Measurements from ENCODE around the gene MAEA.
"Not testable (repeated sequence)": the region's sequence is repeated elsewhere in the genome, so short reads cannot be mapped to it uniquely, and the experiment has no call there.

The MAEA gene

DNA sequence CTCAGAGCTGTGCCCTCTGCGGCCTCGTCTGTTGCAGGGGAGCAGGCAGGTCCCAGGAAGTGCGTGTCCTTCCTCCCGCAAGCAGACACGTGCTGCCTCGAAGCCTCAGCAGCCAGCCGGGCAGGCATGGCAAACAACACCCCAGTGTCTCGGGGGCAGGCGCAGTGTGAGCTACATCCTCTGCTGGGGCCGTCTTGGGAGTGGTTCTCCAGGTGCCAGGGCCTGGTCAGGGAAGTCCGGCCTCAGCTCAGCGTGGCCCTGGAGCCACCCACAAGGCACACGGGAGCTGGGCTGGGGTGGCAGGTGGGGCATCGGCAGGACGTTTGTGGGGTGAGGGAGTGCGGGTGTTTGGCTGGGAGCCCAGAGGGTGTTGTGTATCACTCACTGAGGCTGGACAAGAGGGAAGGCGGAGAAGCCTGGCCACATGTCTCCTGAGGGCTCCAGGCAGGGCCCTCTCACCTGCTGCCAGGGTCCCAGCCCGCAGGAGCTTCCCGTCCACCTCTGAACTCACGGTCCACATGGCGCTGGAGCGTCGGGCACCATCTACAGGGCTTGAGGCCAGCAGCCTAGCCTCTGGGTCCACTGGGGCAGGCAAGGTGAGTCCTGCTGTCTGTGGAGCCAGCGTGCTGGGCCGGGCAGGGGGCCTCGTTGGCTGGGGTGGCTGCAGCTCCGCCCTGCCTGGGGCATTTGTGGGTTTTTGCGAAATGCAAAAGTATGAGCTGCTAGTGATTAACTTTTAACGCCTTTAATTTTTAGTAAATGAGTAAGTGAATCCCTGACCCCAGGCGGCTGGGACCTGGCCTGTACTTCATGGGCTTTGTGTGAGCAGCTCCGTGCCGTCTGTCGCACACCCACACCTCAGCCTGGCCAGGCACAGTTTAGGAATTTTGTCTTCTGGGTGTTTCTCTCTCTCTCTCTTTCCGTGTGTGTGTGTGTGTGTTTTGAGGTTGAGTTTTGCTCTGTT, 40.0 kb downstream of the MAEA start:
- ChIA-PET CTCF (interaction anchor here (0.8 to 1.5 kb wide), 2 partner anchors 21 to 23 kb away, joined by 3 to 4 read pairs; no protein-coding TSS in a partner anchor), POLR2A (no interaction called here)
- no peak overlapping the region for H3K4me3 ChIP-seq (ENCODE audit: low read depth, low read length)
- DNase-seq (ENCODE audit: low read depth, low spot score), result no peak
- TF ChIP-seq, protein P1, sequence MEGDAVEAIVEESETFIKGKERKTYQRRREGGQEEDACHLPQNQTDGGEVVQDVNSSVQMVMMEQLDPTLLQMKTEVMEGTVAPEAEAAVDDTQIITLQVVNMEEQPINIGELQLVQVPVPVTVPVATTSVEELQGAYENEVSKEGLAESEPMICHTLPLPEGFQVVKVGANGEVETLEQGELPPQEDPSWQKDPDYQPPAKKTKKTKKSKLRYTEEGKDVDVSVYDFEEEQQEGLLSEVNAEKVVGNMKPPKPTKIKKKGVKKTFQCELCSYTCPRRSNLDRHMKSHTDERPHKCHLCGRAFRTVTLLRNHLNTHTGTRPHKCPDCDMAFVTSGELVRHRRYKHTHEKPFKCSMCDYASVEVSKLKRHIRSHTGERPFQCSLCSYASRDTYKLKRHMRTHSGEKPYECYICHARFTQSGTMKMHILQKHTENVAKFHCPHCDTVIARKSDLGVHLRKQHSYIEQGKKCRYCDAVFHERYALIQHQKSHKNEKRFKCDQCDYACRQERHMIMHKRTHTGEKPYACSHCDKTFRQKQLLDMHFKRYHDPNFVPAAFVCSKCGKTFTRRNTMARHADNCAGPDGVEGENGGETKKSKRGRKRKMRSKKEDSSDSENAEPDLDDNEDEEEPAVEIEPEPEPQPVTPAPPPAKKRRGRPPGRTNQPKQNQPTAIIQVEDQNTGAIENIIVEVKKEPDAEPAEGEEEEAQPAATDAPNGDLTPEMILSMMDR (IDR thresholded peaks at IDR 0.05; ENCODE audit: insufficient read depth, low read length, missing control alignments), result no peak

DNA sequence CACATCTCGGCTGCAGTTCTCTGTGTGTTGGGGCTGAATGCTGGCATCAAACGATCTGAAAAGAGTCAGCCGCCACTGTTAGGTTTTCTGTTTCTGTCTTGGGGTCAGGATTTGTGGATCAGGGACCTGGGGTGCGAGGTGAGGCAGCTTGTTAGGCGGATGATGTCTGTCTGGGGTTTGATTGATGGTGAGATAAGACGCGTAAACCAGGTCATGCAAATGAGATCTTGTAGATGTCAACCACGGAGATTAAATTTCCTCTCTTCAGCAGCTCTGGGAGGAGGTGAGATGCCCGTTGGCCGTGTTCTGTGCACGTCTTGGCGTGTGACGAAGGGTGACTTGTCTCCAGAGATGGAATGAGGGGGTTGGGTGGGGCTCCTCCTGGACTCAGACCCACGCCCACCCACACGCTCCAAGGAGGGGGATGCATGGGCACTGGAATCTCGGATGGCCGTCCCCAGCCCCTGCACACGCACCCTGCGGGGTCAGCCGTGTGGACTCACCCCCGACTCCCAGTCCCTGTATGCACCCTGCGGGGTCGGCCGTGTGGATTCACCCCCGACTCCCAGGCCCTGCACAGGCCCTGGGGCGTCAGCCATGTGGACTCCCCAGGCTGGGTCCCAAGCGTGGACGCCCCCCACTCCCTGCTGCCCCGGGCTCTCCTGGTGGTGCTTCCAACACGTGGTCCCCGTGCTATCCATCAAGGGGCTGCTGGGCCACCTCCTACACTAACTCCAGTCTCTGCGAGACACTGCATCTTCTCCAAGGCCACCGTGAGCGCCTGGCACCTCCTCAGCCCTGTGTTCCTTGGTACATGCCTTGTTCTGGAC, 41.3 kb downstream of the MAEA start:
- ChIA-PET POLR2A (no interaction called here), CTCF (interaction anchor here (0.8 kb wide), 1 partner anchor 22 kb away, joined by 3 read pairs; no protein-coding TSS in a partner anchor)
- no peak overlapping the region for H3K4me3 ChIP-seq (ENCODE audit: low read depth, low read length)
- no peak for DNase-seq (ENCODE audit: low read depth, low spot score)
- TF ChIP-seq, protein P1 (IDR thresholded peaks at IDR 0.05; ENCODE audit: insufficient read depth, low read length, missing control alignments), result no peak

DNA sequence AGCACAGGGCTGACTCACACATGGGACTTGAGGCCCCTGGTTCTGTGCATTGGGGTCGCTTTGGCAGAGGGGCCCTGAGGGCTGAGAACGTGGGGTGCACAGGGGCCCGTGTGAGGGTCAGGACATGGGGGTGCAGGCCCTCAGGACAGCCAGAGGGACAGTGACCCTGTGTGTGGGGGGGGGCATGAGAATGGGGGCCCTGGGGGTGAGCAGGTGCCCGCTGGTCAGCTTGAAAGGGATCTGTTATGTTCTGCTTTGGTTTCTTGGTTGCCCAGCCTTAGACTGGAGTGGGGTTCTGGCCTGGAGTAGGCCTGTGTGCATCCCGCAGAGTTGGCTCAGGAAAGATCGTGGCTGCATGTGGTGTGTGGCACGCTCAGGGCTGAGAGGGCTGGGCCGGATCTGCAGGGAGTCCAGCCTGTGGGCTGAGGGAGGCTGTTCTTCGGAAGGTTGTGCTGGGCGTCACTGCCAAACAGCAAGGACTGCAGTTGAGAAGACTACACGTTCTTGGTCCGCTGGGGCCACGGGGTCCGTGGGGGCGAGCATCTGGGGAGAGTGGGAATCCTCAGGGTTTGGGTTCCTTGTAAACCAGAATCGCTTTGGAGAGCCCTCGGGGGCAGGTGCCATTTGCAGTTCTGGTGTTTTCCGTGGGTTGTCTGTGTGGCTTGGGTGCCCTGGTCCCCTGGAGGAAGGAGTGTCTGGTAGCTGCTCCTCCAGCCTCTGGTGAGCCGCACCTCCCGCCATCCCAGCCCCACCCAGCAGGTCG, 42.1 kb downstream of the MAEA start:
- no peak overlapping the region for H3K4me3 ChIP-seq (ENCODE audit: low read depth, low read length)
- DNase-seq (ENCODE audit: low read depth, low spot score), result no peak
- POLR2A ChIA-PET, result interaction anchor here (0.7 kb wide), 1 partner anchor 14 kb away, joined by 3 read pairs; no protein-coding TSS in a partner anchor
- TF ChIP-seq, protein P1 (IDR thresholded peaks at IDR 0.05; ENCODE audit: insufficient read depth, low read length, missing control alignments), result no peak
- CTCF ChIA-PET, result interaction anchor here (1.1 kb wide), 1 partner anchor 14 kb away, joined by 3 read pairs; no protein-coding TSS in a partner anchor

DNA sequence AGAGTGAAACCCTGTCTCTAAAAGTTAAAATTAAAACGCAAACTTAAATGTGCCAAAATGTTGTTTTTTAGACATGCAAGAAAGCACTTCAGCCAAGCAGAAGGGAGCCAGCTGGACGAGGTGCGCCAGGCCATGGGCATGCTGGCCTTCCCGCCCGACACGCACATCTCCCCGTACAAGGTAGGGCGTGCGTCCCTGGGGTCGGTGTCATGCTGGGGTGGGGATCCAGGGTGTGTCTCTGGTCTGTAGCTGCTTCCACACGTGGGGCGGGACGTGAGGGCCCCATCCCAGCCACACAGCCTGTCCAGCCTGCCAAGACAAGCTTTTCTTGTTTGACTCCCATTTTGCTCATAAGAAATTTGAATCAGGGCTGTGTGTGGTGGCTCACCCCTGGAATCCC, 43.0 kb downstream of the MAEA start:
- no peak overlapping the region for H3K4me3 ChIP-seq (ENCODE audit: low read depth, low read length)
- CTCF ChIA-PET, result interaction anchor here (0.5 to 1.1 kb wide), 2 partner anchors 13 to 202 kb away, joined by 3 read pairs; no protein-coding TSS in a partner anchor
- POLR2A ChIA-PET, result no interaction called here
- no peak for DNase-seq (ENCODE audit: low read depth, low spot score)
- TF ChIP-seq, protein P1 (IDR thresholded peaks at IDR 0.05; ENCODE audit: insufficient read depth, low read length, missing control alignments), result no peak

DNA sequence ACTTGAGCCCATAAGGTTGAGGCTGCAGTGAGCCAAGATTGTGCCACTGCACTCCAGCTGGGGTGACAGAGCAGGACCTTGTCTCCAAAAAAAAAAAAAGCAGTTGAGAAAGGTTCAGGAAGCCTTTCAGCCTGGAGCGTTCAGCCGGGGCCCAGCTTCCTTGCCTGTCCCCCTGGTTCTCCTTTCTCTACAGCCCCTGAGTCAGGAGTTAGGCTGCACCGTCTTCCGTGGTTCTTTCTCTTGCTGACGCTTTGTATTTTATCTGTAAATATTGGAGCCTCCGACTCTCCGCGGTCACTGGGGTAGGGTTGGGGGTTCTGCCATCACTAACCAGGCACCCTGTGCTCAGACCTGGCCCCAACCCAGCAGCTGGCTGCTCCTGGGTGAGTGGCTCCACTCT, 43.6 kb downstream of the MAEA start:
- ChIA-PET CTCF (interaction anchor here (0.5 kb wide), 1 partner anchor 202 kb away, joined by 3 read pairs; no protein-coding TSS in a partner anchor), POLR2A (no interaction called here)
- H3K4me3 ChIP-seq (ENCODE audit: low read depth, low read length), result no peak overlapping the region
- TF ChIP-seq, protein P1 (IDR thresholded peaks at IDR 0.05; ENCODE audit: insufficient read depth, low read length, missing control alignments), result no peak
- no peak for DNase-seq (ENCODE audit: low read depth, low spot score)

DNA sequence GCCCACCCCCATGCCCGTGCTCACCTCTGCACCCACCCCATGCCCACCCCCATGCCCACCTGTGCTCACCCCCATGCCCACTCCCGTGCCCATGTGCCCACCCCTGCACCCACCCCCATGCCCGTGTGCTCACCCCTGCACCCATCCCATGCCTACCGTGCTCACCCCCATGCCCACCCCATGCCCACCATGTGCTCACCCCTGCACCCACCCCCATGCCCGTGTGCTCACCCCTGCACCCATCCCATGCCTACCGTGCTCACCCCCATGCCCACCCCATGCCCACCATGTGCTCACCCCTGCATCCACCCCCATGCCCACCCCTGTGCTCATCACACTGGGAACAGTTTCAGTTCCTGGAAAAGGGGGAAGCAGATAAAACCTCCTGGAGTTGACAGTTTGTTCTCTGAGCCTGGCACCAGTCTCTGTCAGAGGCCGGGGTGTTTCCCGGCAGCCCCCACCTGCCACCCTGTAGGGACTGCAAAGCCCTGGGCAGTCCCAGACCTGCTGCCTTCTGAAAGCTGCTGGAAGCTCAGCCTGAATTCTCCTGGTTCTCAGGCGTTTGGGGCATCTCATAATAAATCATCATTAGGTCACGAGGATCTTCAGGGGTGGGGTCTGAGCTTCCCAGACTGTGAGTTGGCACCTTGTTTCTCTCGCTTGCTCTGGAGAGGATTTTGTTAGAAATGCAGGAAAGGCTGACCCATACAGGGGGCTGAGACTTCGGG, 44.3 kb downstream of the MAEA start:
- CTCF ChIA-PET, result interaction anchor here (1.5 kb wide), 1 partner anchor 24 kb away, joined by 5 read pairs; no protein-coding TSS in a partner anchor
- POLR2A ChIA-PET; H3K4me3 ChIP-seq (ENCODE audit: low read depth, low read length); DNase-seq (ENCODE audit: low read depth, low spot score): not testable (repeated sequence)

Data from AG04449 (cell line).